GM12878 (cell line): ENCODE data around the gene CCDC91. TPM values are rescaled to one million over a fixed set of nuclear protein-coding genes. Genes with fewer than 3 reads are reported as not detected.
A peak's percentile ranks its signal among the peaks of the same experiment; 100 is the strongest.

Experiments
- ATAC-seq: fragments of 200-7000 bp; cut with Tn5 transposase; 3 replicates; pipeline ENCODE4 v1.9.1; 2020; ENCODE audit warnings: mild to moderate bottlenecking, moderate library complexity
- BruUV-seq: library from RNA; stranded (reverse); fragments of 400-500 nt; replicated peaks from 2 replicates; lab custom pipeline; 2021; lab: Mats Ljungman, UMichigan
- CTCF ChIA-PET: fragments of 300-600 bp; sonication (Branson Sonifier 250); formaldehyde crosslinking; extraction: SDS; loops from one replicate; lab custom pipeline; 2021; ENCODE audit warnings: inconsistent platforms; lab: Yijun Ruan, JAX
- POLR2A ChIA-PET: fragments of 350-600 bp; formaldehyde crosslinking; extraction: SDS; loops from one replicate; lab custom pipeline; 2021; ENCODE audit warnings: inconsistent platforms; lab: Charles Lee
- RAD21 ChIA-PET: fragments of 300-600 bp; sonication (Branson Sonifier 250); formaldehyde crosslinking; loops from one replicate; lab custom pipeline; 2023; ENCODE audit warnings: antibody characterized with exemption; ENCODE audit not compliant: unreplicated experiment; lab: Charles Lee
- SMC1A ChIA-PET: fragments of 300-600 bp; sonication (Branson Sonifier 250); formaldehyde crosslinking; loops from one replicate; lab custom pipeline; 2023; ENCODE audit not compliant: unreplicated experiment, uncharacterized antibody; lab: Charles Lee
- DNase-seq: peaks from one replicate; pipeline ENCODE4 v3.0.0-alpha.2; 2011; ENCODE audit warnings: low read depth, low spot score
- FAIRE-seq: peaks from 3 replicates; lab custom pipeline; 2011; peaks lifted over from hg19 to GRCh38; lab: Jason Lieb, UNC
- H2AFZ ChIP-seq: 2 replicates; pipeline ENCODE4 v1.6.0; 2011; ENCODE audit warnings: low read depth, low read length, control low read depth; ENCODE audit not compliant: control insufficient read depth
- H3K27ac ChIP-seq: 2 replicates; pipeline ENCODE4 v1.5.1; 2011; ENCODE audit warnings: control low read depth; ENCODE audit not compliant: control insufficient read depth, insufficient read depth
- H3K27me3 ChIP-seq, 2 experiments: replicated peaks in 1 of 2; 2 replicates each; pipeline versions ENCODE4 v1.6.0 to v1.6.1; 2011; ENCODE audit warnings: low read length in 1 of 2; ENCODE audit not compliant: control insufficient read depth in 2 of 2, insufficient read depth in 2 of 2
- H3K36me3 ChIP-seq, 2 experiments: 2 replicates each; pipeline ENCODE4 v1.5.1; 2011; ENCODE audit warnings: low read length in 1 of 2; ENCODE audit not compliant: control insufficient read depth in 2 of 2, insufficient read depth in 2 of 2
- H3K4me1 ChIP-seq: 2 replicates; pipeline ENCODE4 v1.6.1; 2011; ENCODE audit warnings: mild to moderate bottlenecking, low read length, moderate library complexity, mixed read lengths; ENCODE audit not compliant: control insufficient read depth, insufficient read depth
- H3K4me2 ChIP-seq: 2 replicates; pipeline ENCODE4 v1.6.0; 2011; ENCODE audit warnings: control low read depth; ENCODE audit not compliant: control insufficient read depth, insufficient read depth
- H3K4me3 ChIP-seq: fragments of 200-600 bp; sonication (generic); 2 replicates; pipeline ENCODE4 v1.5.1; 2016
- H3K79me2 ChIP-seq: 2 replicates; pipeline ENCODE4 v1.6.0; 2011; ENCODE audit warnings: low read length; ENCODE audit not compliant: control insufficient read depth, insufficient read depth
- H3K9ac ChIP-seq: 2 replicates; pipeline ENCODE4 v1.8.0; 2011; ENCODE audit warnings: low read length, control low read depth, mixed read lengths; ENCODE audit not compliant: control insufficient read depth, insufficient read depth
- H3K9me3 ChIP-seq: replicated peaks from 3 replicates; pipeline ENCODE4 v1.5.1; 2011; ENCODE audit warnings: mild to moderate bottlenecking, low read length; ENCODE audit not compliant: control insufficient read depth, insufficient read depth
- H4K20me1 ChIP-seq: 2 replicates; pipeline ENCODE4 v1.6.0; 2011; ENCODE audit not compliant: control insufficient read depth, insufficient read depth
- BHLHE40 ChIP-seq, 2 experiments: fragments of 450-650 bp in 1 of 2; IDR thresholded peaks; 2 replicates each; pipeline ENCODE4 v1.6.1; 2011 to 2017; ENCODE audit warnings: low read depth in 2 of 2, borderline replicate concordance in 1 of 2, improper control_type of control experiment in 1 of 2, low read length in 1 of 2, mild to moderate bottlenecking in 1 of 2
- BMI1 ChIP-seq: fragments of 450-650 bp; IDR thresholded peaks from 2 replicates; pipeline ENCODE4 v1.6.1; 2016; ENCODE audit warnings: mild to moderate bottlenecking, moderate library complexity, borderline replicate concordance
- CHD1 ChIP-seq: IDR thresholded peaks from 2 replicates; pipeline ENCODE4 v1.6.1; 2012; ENCODE audit warnings: low read depth, low read length, improper control_type of control experiment
- MEF2A ChIP-seq: IDR thresholded peaks from 2 replicates; pipeline ENCODE4 v1.6.1; 2011; ENCODE audit warnings: low read depth, mild to moderate bottlenecking, low read length, moderate library complexity; ENCODE audit not compliant: insufficient read depth
- RB1 ChIP-seq: fragments of 450-650 bp; formaldehyde crosslinking; IDR thresholded peaks from 2 replicates; pipeline ENCODE4 v1.6.1; 2017; ENCODE audit warnings: mild to moderate bottlenecking, borderline replicate concordance
- RUNX3 ChIP-seq: IDR thresholded peaks from 2 replicates; pipeline ENCODE4 v1.6.1; 2012; ENCODE audit warnings: low read length, inconsistent platforms
- SIN3A ChIP-seq: IDR thresholded peaks from 2 replicates; pipeline ENCODE4 v1.6.1; 2012; ENCODE audit warnings: low read depth, low read length, improper control_type of control experiment
- SMARCA5 ChIP-seq: fragments of 450-650 bp; IDR thresholded peaks from 2 replicates; pipeline ENCODE4 v1.6.1; 2017; ENCODE audit warnings: mild to moderate bottlenecking
- ZNF274 ChIP-seq: IDR thresholded peaks from one replicate; pipeline ENCODE4 v1.8.0; 2011; ENCODE audit not compliant: insufficient read length, insufficient read depth
- WGBS: methylation state at CpG from one replicate; pipeline ENCODE4 v1.1.6; 2016; ENCODE audit warnings: low lambda C conversion rate; ENCODE audit not compliant: insufficient replicate concordance, insufficient coverage; ENCODE audit errors: missing lambda C conversion rate; 5-methylcytosine and 5-hydroxymethylcytosine counted together
- in situ Hi-C: fragments of 300-500 bp; cut with MboI; formaldehyde crosslinking; loops from 9 replicates; pipeline ENCODE4 v1.14.3; 2018; ENCODE audit warnings: mixed read lengths
- intact Hi-C: fragments of 100-400 bp; cut with micrococcal nuclease; formaldehyde crosslinking; loops from one replicate; pipeline ENCODE4 v1.14.2; 2022; ENCODE audit not compliant: unreplicated experiment
- polyA plus RNA-seq, 11 experiments: library from polyadenylated mRNA; depleted of rRNA in 4 of 11; unstranded in 6 of 11; stranded (reverse) in 5 of 11; fragments of >200 nt; fragmentation: Nextera tagmentation in 4 of 11; fragmentation: Illumina TruSeq in 1 of 11; extraction: Ambion mirVana in 4 of 11; extraction: Trizol in 1 of 11; gene quantifications; 1 replicate in 1 of 11; 2 replicates in 10 of 11; pipeline versions ENCODE4 v1.2.1 to v1.2.3, GENCODE V29; 2011 to 2016; ENCODE audit warnings: inconsistent platforms in 2 of 11, missing spikeins in 2 of 11, low read depth in 1 of 11
- total RNA-seq, 4 experiments: library from RNA; depleted of rRNA in 3 of 4; stranded (reverse); fragments of >200 nt in 3 of 4; fragmentation: Illumina TruSeq in 1 of 4; extraction: Trizol in 1 of 4; gene quantifications; 2 replicates each; pipeline versions ENCODE4 v1.2.1 to v1.2.3, GENCODE V29; 2013 to 2021
- TF ChIP-seq, protein P1 (sequence below): fragments of 450-650 bp; IDR thresholded peaks from 2 replicates; pipeline ENCODE4 v1.6.1; 2017; ENCODE audit warnings: mild to moderate bottlenecking, moderate library complexity
- TF ChIP-seq, protein P2 (sequence below): IDR thresholded peaks from 2 replicates; pipeline ENCODE4 v1.6.1; 2011; ENCODE audit warnings: borderline replicate concordance, low read depth, mild to moderate bottlenecking, moderate library complexity, low read length; ENCODE audit not compliant: insufficient read depth, poor library complexity, severe bottlenecking

Gene CCDC91
- total and polyA plus RNA-seq, 10 of the 15 experiments (the other 5 are each of a cell fraction or from before 2014, with no cell fraction given), result 6.1 to 24.9 (median 16.5) TPM

DNA sequence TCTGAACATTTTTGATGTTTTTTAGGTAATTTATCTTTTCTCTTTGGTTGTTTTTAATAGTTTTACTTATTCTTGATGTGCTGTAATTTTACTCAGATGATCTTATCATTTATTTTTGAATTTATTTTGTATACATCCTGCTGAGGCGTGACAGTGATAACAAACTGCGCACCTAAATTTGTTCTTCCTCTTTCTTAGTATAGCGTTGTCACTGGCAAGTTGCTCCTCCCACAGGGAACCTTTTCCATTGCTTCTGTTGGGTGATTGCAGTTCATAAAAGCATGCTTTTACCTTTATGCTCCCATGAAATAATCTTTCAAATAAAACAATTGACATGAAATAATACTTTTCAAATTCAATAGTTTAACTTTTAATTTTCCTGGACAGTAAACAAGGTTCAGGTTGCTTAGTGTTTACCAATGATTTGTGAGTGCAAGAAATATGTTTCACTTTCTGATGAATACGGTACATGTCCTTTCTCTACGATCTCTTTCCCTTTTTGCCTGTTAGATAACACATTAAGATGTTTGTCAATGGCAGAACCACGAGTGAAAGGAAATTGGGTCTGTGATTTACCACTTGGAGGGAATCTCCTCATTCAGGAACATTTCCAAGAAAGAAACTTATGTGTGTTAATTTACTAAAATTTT lies 223.3 kb downstream of the CCDC91 start:
- CTCF ChIA-PET, result no interaction called here
- no peak overlapping the region for H3K4me2 ChIP-seq
- no peaks in the 10 kb centered on the region for H3K79me2 ChIP-seq
- peak overlapping the region; percentile 66 for H2AFZ ChIP-seq
- no peak overlapping the region for H3K9ac ChIP-seq
- no peaks in the 10 kb centered on the region for H3K9me3 ChIP-seq
- ATAC-seq (peak; percentile 79), DNase-seq (no peak), FAIRE-seq (no peak)
- no peaks in the 10 kb centered on the region for H3K4me1 ChIP-seq
- peak overlapping the region; percentile 43; the same call in 1 of the 2 replicates for H3K27ac ChIP-seq
- RAD21 ChIA-PET, result no interaction called here
- no peak for TF ChIP-seq RUNX3
- no peak for TF ChIP-seq BMI1
- no peak for TF ChIP-seq ZNF274
- TF ChIP-seq SMARCA5, result no peak
- no peak for TF ChIP-seq RB1
- H4K20me1 ChIP-seq, result no peaks in the 10 kb centered on the region
- no peaks in the 10 kb centered on the region; a peak in 1 of 4 replicates for H3K36me3 ChIP-seq
- H3K27me3 ChIP-seq, result no peaks in the 10 kb centered on the region
- 1% methylated on average over 6 of the region's 6 CpGs for WGBS
- H3K4me3 ChIP-seq, result peak overlapping the region; percentile 27; the same call in 1 of the 2 replicates
- intact Hi-C loops, result no loop called here
- POLR2A ChIA-PET, result no interaction called here
- in situ Hi-C loops, result no loop called here
- SMC1A ChIA-PET, result no interaction called here
- no TSS peak for BruUV-seq

DNA sequence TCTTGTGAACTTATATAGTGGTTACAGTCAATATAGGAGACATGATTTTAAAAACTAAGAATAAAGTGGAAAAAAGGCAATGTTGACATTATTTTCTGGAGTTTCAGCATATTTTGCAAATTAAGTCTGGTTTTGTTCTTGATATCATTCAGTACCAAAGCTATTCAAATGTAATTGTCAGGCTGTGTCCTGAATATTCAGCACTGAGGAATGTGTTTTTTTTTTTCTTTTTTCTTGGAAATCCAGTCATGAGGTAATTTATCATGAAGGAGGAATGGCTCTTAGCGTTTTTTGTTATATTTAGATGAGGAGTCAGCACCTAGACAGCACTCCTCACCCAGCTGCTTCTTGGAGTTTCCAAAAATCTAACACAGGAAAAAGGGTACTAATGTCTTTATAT lies 225.5 kb downstream of the CCDC91 start:
- Histone ChIP-seq H4K20me1 (no peaks in the 10 kb centered on the region), H2AFZ (no peak overlapping the region), H3K9ac (no peak overlapping the region), H3K27ac (no peak overlapping the region), H3K36me3 (no peaks in the 10 kb centered on the region; a peak in 1 of 4 replicates), H3K79me2 (no peaks in the 10 kb centered on the region), H3K9me3 (no peaks in the 10 kb centered on the region), H3K4me2 (no peak overlapping the region), H3K4me1 (no peaks in the 10 kb centered on the region), H3K4me3 (no peak overlapping the region), H3K27me3 (no peaks in the 10 kb centered on the region)
- ATAC-seq (no peak), DNase-seq (no peak), FAIRE-seq (no peak)
- intact Hi-C loops, result no loop called here
- ChIA-PET SMC1A (interaction anchor here (0.7 to 0.9 kb wide), 3 partner anchors 10 to 44 kb away, joined by 3 to 4 read pairs (median 3); no protein-coding TSS in a partner anchor), POLR2A (no interaction called here), RAD21 (no interaction called here), CTCF (interaction anchor here (0.8 to 1.8 kb wide), 2 partner anchors 21 to 224 kb away, joined by 3 to 5 read pairs; no protein-coding TSS in a partner anchor)
- no TSS peak for BruUV-seq
- 0% methylated on average over 1 of the region's 1 CpG for WGBS
- in situ Hi-C loops, result no loop called here
- TF ChIP-seq, protein P1, sequence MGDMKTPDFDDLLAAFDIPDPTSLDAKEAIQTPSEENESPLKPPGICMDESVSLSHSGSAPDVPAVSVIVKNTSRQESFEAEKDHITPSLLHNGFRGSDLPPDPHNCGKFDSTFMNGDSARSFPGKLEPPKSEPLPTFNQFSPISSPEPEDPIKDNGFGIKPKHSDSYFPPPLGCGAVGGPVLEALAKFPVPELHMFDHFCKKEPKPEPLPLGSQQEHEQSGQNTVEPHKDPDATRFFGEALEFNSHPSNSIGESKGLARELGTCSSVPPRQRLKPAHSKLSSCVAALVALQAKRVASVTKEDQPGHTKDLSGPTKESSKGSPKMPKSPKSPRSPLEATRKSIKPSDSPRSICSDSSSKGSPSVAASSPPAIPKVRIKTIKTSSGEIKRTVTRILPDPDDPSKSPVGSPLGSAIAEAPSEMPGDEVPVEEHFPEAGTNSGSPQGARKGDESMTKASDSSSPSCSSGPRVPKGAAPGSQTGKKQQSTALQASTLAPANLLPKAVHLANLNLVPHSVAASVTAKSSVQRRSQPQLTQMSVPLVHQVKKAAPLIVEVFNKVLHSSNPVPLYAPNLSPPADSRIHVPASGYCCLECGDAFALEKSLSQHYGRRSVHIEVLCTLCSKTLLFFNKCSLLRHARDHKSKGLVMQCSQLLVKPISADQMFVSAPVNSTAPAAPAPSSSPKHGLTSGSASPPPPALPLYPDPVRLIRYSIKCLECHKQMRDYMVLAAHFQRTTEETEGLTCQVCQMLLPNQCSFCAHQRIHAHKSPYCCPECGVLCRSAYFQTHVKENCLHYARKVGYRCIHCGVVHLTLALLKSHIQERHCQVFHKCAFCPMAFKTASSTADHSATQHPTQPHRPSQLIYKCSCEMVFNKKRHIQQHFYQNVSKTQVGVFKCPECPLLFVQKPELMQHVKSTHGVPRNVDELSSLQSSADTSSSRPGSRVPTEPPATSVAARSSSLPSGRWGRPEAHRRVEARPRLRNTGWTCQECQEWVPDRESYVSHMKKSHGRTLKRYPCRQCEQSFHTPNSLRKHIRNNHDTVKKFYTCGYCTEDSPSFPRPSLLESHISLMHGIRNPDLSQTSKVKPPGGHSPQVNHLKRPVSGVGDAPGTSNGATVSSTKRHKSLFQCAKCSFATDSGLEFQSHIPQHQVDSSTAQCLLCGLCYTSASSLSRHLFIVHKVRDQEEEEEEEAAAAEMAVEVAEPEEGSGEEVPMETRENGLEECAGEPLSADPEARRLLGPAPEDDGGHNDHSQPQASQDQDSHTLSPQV, result no peak
- TF ChIP-seq, protein P2, sequence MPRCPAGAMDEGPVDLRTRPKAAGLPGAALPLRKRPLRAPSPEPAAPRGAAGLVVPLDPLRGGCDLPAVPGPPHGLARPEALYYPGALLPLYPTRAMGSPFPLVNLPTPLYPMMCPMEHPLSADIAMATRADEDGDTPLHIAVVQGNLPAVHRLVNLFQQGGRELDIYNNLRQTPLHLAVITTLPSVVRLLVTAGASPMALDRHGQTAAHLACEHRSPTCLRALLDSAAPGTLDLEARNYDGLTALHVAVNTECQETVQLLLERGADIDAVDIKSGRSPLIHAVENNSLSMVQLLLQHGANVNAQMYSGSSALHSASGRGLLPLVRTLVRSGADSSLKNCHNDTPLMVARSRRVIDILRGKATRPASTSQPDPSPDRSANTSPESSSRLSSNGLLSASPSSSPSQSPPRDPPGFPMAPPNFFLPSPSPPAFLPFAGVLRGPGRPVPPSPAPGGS, result no peak
- TF ChIP-seq MEF2A (no peak), SIN3A (no peak), BHLHE40 (IDR thresholded peaks at IDR 0.05; ENCODE audit: borderline replicate concordance in 1 of 2, low read depth in 2 of 2, low read length in 1 of 2) (no peak), CHD1 (no peak)
